ENCODE data around the gene POPDC2. TPM values are rescaled to one million over a fixed set of nuclear protein-coding genes. Genes with fewer than 3 reads are reported as not detected.
"Not testable (repeated sequence)": the region's sequence is repeated elsewhere in the genome, so short reads cannot be mapped to it uniquely, and the experiment has no call there.

The POPDC2 gene
- total RNA-seq, 1 donor from 2014 or later = 1.0 TPM

DNA sequence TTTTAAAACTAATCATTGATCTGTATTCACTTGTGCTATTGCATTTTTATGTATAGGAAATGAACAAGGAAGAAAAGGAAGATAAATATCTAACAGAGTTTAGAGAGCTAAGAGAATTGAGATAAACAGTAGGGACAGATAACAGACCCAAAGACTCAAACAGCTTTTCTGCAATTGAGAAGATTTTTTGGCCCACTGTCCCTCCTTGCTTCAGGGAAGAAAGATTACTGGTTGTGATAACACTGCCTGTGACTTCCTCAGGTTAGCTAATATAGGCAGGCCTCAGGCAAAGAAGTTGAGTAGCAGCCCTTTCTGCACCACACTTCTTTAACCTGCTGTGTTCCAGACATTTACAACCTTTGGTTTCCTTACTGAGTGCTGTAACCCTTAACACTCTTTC is 19.5 kb upstream of the POPDC2 start:
- TF ChIP-seq, protein P1, sequence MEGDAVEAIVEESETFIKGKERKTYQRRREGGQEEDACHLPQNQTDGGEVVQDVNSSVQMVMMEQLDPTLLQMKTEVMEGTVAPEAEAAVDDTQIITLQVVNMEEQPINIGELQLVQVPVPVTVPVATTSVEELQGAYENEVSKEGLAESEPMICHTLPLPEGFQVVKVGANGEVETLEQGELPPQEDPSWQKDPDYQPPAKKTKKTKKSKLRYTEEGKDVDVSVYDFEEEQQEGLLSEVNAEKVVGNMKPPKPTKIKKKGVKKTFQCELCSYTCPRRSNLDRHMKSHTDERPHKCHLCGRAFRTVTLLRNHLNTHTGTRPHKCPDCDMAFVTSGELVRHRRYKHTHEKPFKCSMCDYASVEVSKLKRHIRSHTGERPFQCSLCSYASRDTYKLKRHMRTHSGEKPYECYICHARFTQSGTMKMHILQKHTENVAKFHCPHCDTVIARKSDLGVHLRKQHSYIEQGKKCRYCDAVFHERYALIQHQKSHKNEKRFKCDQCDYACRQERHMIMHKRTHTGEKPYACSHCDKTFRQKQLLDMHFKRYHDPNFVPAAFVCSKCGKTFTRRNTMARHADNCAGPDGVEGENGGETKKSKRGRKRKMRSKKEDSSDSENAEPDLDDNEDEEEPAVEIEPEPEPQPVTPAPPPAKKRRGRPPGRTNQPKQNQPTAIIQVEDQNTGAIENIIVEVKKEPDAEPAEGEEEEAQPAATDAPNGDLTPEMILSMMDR (IDR thresholded peaks at IDR 0.05; ENCODE audit: insufficient read depth, low read length, poor library complexity, severe bottlenecking) = no peak
- no peaks in the 10 kb centered on the region for H3K27me3 ChIP-seq (ENCODE audit: control insufficient read depth, insufficient read depth, low read length)
- H3K36me3 ChIP-seq (ENCODE audit: control insufficient read depth, insufficient read depth, low read length) = no peaks in the 10 kb centered on the region
- no peak overlapping the region for H3K4me3 ChIP-seq (ENCODE audit: low read depth, low read length)
- no peak for DNase-seq (ENCODE audit: low read depth)

GRCh38 chr3:119678209-119678608 is 17.8 kb upstream of the POPDC2 start:
- not testable (repeated sequence) for H3K4me3 ChIP-seq (ENCODE audit: low read depth, low read length); H3K27me3 ChIP-seq (ENCODE audit: control insufficient read depth, insufficient read depth, low read length); H3K36me3 ChIP-seq (ENCODE audit: control insufficient read depth, insufficient read depth, low read length); DNase-seq (ENCODE audit: low read depth)

DNA sequence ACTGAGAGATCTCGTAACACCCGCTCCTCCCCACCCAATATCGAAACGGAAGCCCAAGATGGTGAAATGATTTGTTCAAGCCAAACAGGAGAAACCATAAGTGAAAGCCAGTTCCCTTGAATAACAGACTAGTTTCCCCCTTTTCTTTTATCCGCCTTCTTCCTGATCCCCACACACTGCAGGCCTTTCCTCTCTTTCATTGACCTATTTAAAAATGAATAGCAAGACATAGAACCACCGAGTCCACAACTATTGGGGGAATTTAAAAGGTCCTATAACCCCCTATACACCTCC is 17.2 kb upstream of the POPDC2 start:
- TF ChIP-seq, protein P1 (IDR thresholded peaks at IDR 0.05; ENCODE audit: insufficient read depth, low read length, poor library complexity, severe bottlenecking) = no peak
- H3K36me3 ChIP-seq (ENCODE audit: control insufficient read depth, insufficient read depth, low read length) = no peaks in the 10 kb centered on the region
- H3K27me3 ChIP-seq (ENCODE audit: control insufficient read depth, insufficient read depth, low read length) = no peaks in the 10 kb centered on the region
- peak overlapping the region; percentile 88 for H3K4me3 ChIP-seq (ENCODE audit: low read depth, low read length)
- no peak for DNase-seq (ENCODE audit: low read depth)

DNA sequence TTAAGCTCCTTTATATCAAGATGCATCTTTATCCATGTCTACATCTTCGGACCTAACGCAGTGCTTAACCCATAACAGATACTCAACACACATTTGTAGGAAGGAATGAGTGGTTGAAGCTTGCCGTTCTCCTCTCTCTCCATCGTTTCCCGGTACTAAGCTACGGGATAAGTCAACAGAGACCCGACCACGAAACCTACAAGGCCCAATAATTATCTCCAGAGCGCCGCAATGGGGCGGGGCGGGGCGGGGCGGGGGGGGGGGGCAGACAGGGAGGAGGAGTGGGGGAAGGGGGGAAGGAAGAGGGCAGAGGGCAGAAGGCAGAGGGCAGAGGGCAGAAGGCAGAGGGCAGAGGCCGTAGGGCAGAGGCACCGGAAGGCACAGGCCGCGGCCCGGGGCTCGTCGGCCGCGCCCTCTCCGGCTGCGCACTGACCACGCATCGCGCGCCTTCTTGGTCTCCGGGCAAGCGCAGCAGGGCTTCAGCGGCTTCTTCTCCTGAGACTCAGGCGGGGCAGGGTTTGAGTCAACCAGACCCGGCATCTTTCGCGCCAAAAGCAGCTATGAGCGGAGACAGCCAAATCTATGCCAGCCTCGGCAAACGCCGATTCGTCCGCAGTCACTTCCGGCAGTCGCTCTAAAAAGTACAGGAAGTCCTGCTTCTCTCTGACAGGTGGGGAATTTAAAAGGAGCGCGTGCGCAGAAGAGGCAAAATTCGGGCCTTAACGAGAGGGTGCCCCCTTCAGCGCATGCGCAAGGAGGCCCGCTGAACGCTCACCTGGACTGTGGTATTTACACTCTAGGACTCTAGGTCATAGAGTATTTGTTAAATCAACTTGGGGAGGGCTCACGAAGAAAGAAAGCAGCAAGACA is 16.6 kb upstream of the POPDC2 start, which contains the start of gene COX17:
COX17 (minus strand) TSS at position 636 of the 870 bp plus-strand sequence; CDS start at position 540, 96 bp downstream.
- TF ChIP-seq, protein P1 (IDR thresholded peaks at IDR 0.05; ENCODE audit: insufficient read depth, low read length, poor library complexity, severe bottlenecking) = no peak
- H3K27me3 ChIP-seq (ENCODE audit: control insufficient read depth, insufficient read depth, low read length) = no peaks in the 10 kb centered on the region
- H3K36me3 ChIP-seq (ENCODE audit: control insufficient read depth, insufficient read depth, low read length) = no peaks in the 10 kb centered on the region
- H3K4me3 ChIP-seq (ENCODE audit: low read depth, low read length) = peak within 1 kb of the TSS; percentile 88
- peak; percentile 91 for DNase-seq (ENCODE audit: low read depth)

GRCh38 chr3:119676020-119676419 is 15.6 kb upstream of the POPDC2 start:
- no peaks in the 10 kb centered on the region for H3K27me3 ChIP-seq (ENCODE audit: control insufficient read depth, insufficient read depth, low read length)
- H3K4me3 ChIP-seq (ENCODE audit: low read depth, low read length) = peak overlapping the region; percentile 88
- TF ChIP-seq, protein P1 (IDR thresholded peaks at IDR 0.05; ENCODE audit: insufficient read depth, low read length, poor library complexity, severe bottlenecking) = no peak
- no peak for DNase-seq (ENCODE audit: low read depth)
- H3K36me3 ChIP-seq (ENCODE audit: control insufficient read depth, insufficient read depth, low read length) = no peaks in the 10 kb centered on the region

- TF ChIP-seq, protein P1 (IDR thresholded peaks at IDR 0.05; ENCODE audit: insufficient read depth, low read length, poor library complexity, severe bottlenecking) = no peak
- no peak overlapping the region for H3K4me3 ChIP-seq (ENCODE audit: low read depth, low read length)
- H3K27me3 ChIP-seq (ENCODE audit: control insufficient read depth, insufficient read depth, low read length) = no peaks in the 10 kb centered on the region
- H3K36me3 ChIP-seq (ENCODE audit: control insufficient read depth, insufficient read depth, low read length) = no peaks in the 10 kb centered on the region
- DNase-seq (ENCODE audit: low read depth) = no peak
These were observed 14.9 kb upstream of the POPDC2 start for GRCh38 chr3:119675188-119675874.

Data from kidney epithelial cell (primary cell).